Measurements from ENCODE around the gene EED. TPM values are rescaled to one million over a fixed set of nuclear protein-coding genes. Genes with fewer than 3 reads are reported as not detected.
"Not testable (repeated sequence)": the region's sequence is repeated elsewhere in the genome, so short reads cannot be mapped to it uniquely, and the experiment has no call there.

The EED gene
- polyA plus RNA-seq, 4 donors: 32.7 to 48.1 (median 41.4) TPM

- DNase-seq (ENCODE audit: low read depth in 4 of 4, low spot score in 3 of 4): peak in 3 of 4 donors; percentile 49 to 70 (median 69)
These were observed 26.1 kb upstream of the EED start for GRCh38 chr11:86218125-86219084.

- no peak for DNase-seq (ENCODE audit: low read depth in 4 of 4, low spot score in 3 of 4)
These were observed 25.0 kb upstream of the EED start for GRCh38 chr11:86219311-86220193.

- no peak for DNase-seq (ENCODE audit: low read depth in 4 of 4, low spot score in 3 of 4)
These were observed 23.9 kb upstream of the EED start for GRCh38 chr11:86220653-86221052.

GRCh38 chr11:86222081-86222480, 22.5 kb upstream of the EED start:
- no peak for DNase-seq (ENCODE audit: low read depth in 4 of 4, low spot score in 3 of 4)

GRCh38 chr11:86224575-86224974, 20.0 kb upstream of the EED start:
- DNase-seq (ENCODE audit: low read depth in 4 of 4, low spot score in 3 of 4): not testable (repeated sequence)

GRCh38 chr11:86225344-86225743, 19.2 kb upstream of the EED start:
- not testable (repeated sequence) for DNase-seq (ENCODE audit: low read depth in 4 of 4, low spot score in 3 of 4)

DNA sequence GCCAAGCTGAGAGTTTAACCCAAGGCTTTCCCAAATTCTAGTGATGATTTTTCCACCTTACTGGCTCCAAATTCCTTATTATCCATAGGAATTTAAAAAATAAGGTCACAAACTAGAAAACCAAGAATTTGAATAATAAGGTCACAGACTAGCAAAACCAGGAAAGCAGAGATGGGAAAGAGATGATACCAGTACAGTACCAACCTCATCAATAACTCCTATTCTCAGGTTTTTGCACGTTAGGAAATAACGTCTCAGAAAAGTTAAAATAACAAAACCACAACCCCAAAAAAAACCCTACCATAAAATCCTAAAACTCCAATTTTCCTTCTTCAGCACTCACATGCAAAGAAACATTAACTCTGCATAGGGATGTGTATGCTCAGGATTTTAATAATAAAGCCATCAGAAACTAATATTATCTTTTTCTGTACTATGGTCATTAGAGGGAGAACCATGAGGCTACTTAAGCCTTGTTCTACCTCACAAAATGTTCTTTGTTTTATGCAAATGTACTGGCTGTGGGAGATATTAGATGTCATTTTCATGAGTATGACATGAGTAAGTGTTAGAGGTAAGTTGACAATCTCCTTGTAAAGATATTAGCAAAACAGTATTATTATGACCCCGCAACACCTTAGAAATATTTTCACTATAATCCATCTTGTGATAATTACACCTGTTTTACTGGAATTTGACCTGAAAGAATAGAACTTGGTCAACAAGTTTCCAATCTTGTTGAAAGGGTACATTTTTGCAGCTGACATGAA, 16.1 kb upstream of the EED start:
- DNase-seq (ENCODE audit: low read depth in 4 of 4, low spot score in 3 of 4): no peak

DNA sequence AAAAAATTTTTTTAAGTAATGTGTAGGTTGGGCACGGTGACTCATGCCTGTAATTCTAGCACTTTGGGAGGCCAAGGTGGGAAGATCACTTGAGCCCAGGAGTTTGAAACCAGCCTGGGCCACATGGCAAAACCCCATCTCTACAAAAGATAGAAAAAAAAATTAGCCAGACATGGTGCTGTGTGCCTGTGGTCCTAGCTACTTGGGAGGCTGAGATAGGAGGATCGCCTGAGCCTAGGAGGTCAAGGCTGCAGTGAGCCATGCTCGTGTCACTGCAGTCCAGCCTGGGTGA, 15.6 kb upstream of the EED start:
- not testable (repeated sequence) for DNase-seq (ENCODE audit: low read depth in 4 of 4, low spot score in 3 of 4)

DNA sequence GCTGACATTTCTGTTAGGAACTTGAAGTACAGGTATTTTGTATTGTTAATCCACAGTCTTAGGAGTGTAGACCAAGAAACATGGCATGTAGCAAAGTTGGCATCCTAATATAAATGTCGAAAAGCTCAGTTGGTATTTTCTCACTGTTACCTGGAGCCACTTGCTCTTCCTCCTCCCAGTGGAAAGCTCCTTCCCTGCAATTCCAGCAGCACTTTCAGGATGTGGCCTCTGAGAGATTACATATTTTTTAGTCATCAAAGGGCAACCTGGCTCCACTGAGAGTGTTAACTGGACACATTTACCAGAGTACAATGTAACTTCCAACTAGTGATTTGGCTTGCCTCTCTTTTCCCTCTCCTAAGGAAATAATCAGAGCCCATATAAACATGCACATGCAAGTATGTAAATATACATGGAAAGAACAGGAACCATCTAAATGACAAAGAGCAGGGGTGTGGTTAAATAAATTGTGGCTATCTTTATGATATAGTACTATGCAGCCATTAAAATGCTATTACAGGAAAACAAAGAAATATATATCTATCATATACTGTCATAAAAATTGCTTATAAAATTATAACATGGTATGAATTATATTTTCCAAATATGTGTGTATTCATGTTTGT, 14.3 kb upstream of the EED start:
- no peak for DNase-seq (ENCODE audit: low read depth in 4 of 4, low spot score in 3 of 4)

DNA sequence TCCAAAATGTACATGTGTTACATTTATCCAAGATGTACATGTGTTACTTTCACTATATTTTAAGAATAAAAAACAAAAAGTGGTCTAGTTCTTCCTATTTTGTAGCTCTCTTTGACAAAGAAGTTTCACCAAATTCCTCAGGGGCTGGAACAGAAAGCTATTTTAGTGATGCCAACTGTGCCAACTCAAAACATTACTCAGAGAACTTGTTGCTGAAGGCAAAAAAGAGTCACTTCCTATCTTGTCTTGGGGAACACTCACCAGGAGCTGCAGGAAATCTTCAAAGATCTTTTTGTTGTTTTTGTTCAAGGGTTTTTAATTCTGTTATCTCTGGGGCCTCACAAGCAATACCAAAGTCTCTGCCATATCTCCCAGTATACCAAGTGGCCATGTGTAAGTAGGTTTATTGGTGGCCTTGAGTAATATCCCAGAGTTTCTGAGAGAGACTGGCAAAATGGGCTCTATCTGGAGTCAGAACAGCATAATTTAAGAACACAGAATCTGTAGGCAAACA, 13.6 kb upstream of the EED start:
- DNase-seq (ENCODE audit: low read depth in 4 of 4, low spot score in 3 of 4): no peak

DNA sequence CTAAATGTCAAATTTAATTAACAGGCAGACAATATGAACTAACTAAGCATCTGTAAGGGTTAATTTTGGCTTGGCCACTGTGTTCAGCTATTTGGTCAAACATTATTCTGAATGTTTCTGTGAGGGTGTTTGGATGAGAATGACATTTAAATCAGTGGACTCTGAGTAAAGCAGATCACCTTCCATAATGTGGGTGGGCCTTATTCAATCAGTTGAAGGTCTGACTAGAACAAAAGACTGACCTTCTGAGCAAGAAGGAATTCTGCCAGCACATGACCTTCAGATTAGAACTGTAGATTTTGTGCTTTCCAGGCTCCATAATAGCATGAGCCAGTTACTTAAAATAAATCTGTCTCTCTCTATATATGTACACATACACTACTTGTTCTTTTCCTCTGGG, 12.0 kb upstream of the EED start:
- no peak for DNase-seq (ENCODE audit: low read depth in 4 of 4, low spot score in 3 of 4)

GRCh38 chr11:86234831-86235461, 9.6 kb upstream of the EED start:
- DNase-seq (ENCODE audit: low read depth in 4 of 4, low spot score in 3 of 4): no peak

DNA sequence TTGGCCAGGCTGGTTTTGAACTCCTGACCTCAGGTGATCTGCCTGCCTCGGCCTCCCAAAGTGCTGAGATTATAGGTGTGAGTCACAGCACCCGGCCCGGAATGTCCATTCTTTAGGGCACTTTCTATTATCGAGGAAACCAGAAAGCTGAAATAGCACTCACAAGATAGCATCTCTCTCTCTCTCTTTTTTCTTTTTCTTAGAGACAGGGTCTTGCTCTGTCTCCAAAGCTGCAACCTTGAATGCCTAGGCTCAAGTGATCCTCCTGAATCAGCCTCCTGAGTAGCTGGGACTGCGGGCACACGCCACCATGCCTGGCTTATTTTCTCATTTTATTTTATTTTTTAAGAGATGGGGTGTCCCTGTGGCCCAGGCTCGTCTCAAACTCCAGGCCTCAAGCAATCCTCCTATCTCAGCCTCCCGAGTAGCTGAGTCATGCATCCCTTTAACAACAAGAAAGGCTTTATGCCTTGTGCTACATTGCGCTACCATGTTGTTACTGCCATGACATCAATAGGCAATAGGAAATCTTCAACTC, 7.2 kb upstream of the EED start:
- no peak for DNase-seq (ENCODE audit: low read depth in 4 of 4, low spot score in 3 of 4)

DNA sequence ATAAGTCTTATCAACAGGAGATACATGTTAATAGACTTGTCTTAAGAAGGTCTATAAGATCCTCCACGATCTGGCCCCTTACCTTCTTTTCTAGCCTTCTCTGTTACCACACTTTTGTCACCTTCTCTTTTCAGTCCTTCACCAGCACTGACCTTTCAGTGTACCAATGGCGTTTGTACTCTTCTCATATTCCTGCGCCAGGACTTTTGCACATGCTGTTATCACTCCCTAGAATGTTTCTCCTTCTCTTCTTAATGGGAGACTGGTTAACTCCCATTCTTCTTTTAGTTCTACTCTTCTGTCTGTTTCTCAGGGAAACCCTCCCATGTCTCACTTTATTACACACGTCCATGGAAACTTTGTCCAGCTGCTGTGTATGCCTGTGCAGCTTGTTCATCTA, 4.4 kb upstream of the EED start:
- DNase-seq (ENCODE audit: low read depth in 4 of 4, low spot score in 3 of 4): no peak

GRCh38 chr11:86241956-86242535, 2.5 kb upstream of the EED start:
- DNase-seq (ENCODE audit: low read depth in 4 of 4, low spot score in 3 of 4): no peak

DNA sequence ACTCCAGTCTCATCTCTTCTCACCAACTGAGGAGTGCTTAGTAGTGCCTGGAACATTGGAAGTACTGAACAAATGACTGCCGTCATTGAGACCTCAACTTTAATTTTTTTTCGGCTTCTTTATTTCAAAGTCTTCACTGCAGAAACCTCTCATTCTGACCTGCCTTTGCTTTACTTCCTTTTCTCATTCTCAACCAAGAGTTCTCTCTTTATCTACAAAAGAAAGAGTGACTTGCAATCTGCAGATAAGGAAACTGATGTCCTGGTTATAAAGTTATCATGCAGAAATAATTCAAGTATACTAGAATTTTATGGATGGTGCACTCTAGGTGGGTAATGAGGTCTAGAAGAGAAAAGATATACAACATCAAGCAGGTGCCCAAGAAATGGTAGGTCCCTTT, 1.2 kb upstream of the EED start:
- no peak for DNase-seq (ENCODE audit: low read depth in 4 of 4, low spot score in 3 of 4)

DNA sequence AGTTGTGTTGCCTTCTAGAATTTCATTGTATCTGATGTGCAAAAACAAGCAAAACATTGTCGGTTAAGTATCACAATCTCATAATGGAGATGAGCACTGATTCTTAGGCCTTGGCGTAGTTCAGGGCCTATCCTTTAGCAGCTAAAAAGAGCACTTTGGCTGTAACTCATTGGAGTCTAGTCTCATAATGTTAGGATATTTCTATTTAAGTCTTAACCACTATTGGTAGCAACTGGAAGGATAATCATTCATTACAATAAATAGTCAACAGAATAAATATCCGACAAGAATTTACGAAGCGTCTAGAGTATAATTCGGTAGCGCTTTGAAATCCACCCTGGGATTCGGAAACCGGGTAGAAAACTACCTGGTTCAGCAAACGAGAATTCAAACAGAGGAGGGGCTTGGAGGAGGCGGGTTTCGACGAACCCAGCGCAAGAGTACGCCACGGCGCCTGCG, 461 bp upstream of the EED start:
- DNase-seq (ENCODE audit: low read depth in 4 of 4, low spot score in 3 of 4): peak in 1 of 4 donors; percentile 85

DNA sequence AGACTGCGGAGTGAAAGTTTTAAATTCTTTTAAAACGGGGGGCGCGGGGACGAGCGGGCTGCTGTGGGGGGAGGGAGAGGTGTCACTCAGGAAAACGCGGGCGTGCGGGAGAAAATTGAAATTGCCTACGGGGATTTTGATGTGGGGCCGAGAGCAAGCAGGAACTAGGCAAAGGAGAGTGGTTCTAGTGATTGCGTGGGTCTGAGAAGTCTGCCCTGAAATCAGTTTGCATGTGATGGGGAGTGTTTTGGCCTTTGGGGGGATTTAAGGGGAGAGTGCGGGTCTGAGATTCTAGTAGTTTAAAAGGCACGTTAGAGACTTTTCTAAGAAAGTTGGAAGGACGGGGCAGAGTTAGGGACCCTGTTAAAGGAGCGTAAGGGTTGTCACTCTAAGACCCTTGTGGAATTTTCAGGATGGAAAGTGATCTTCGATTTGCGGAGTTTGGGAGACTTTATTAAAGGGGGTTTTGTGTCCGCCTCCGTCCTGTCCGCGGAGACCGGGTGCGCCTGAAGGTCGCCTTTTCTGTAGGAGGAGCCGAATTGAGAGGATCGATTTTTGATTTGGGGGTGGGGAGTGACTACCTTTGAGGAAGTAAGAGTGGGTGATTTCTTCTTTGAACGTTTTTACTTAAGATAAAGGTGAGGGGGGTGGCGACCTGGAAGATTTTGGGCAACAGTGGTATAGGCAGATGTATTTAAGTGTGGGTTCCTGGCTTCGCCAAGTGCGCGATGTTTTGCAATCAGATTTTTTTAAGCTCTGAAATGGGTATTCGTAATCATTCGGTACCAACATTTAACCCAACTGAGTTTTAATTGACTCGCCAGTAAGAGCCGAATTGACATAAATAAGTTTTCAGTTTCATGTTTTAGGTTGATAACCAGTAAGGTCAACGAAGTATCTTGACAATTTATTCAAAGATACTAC, 1.1 kb downstream of the EED start:
- no peak for DNase-seq (ENCODE audit: low read depth in 4 of 4, low spot score in 3 of 4)

All from left renal pelvis (tissue), 4 donors.